GM12872 (cell line): ENCODE results near the gene KIF20B.

ENCODE experiments used
- CTCF ChIP-seq: IDR thresholded peaks from 3 replicates; pipeline ENCODE4 v1.5.1; 2011; ENCODE audit warnings: low read depth, mild to moderate bottlenecking, low read length, moderate library complexity; ENCODE audit not compliant: insufficient read depth

KIF20B gene

GRCh38 chr10:89669985-89670384 lies 31.4 kb upstream of the KIF20B start:
- TF ChIP-seq CTCF: no peak

GRCh38 chr10:89670926-89671325 lies 30.5 kb upstream of the KIF20B start:
- no peak for TF ChIP-seq CTCF

- no peak for TF ChIP-seq CTCF
Observed at GRCh38 chr10:89677341-89677740, 24.0 kb upstream of the KIF20B start.

- no peak for TF ChIP-seq CTCF
Observed at GRCh38 chr10:89679986-89680385, 21.4 kb upstream of the KIF20B start.

GRCh38 chr10:89683883-89684282 lies 17.5 kb upstream of the KIF20B start:
- TF ChIP-seq CTCF: no peak

GRCh38 chr10:89684604-89685003 lies 16.8 kb upstream of the KIF20B start:
- TF ChIP-seq CTCF: no peak

GRCh38 chr10:89685936-89686335 lies 15.5 kb upstream of the KIF20B start:
- no peak for TF ChIP-seq CTCF

- no peak for TF ChIP-seq CTCF
Observed at GRCh38 chr10:89690027-89690426, 11.4 kb upstream of the KIF20B start.
